Endodermal cell (in vitro differentiated cells): ENCODE results near the gene ABLIM1. TPM values are rescaled to one million over a fixed set of nuclear protein-coding genes. Genes with fewer than 3 reads are reported as not detected.

Source experiments
- DNase-seq: peaks from one replicate; pipeline ENCODE4 v3.0.0-alpha.2; 2017
- H3K27ac ChIP-seq: 2 replicates; pipeline ENCODE4 v1.5.1; 2013; ENCODE audit warnings: mild to moderate bottlenecking, low read depth, low read length, moderate library complexity
- H3K27me3 ChIP-seq: 2 replicates; pipeline ENCODE4 v1.6.1; 2013; ENCODE audit warnings: mild to moderate bottlenecking, low read length, moderate library complexity; ENCODE audit not compliant: insufficient read depth, control insufficient read depth, poor library complexity, severe bottlenecking
- H3K36me3 ChIP-seq: 2 replicates; pipeline ENCODE4 v1.7.0; 2013; ENCODE audit warnings: mild to moderate bottlenecking, low read length, moderate library complexity; ENCODE audit not compliant: control insufficient read depth, insufficient read depth
- H3K4me1 ChIP-seq: one replicate; pipeline ENCODE4 v1.7.0; 2013; ENCODE audit warnings: low read length; ENCODE audit not compliant: control insufficient read depth, insufficient read depth
- H3K4me3 ChIP-seq: 2 replicates; pipeline ENCODE4 v1.5.1; 2013; ENCODE audit warnings: mild to moderate bottlenecking, low read length, moderate library complexity
- H3K9ac ChIP-seq: 2 replicates; pipeline ENCODE4 v1.6.1; 2013; ENCODE audit warnings: mild to moderate bottlenecking, low read length, moderate library complexity; ENCODE audit not compliant: poor library complexity, severe bottlenecking; ENCODE audit errors: extremely low read depth
- H3K9me3 ChIP-seq: 2 replicates; pipeline ENCODE4 v1.6.1; 2013; ENCODE audit warnings: mild to moderate bottlenecking, low read length, moderate library complexity; ENCODE audit not compliant: control insufficient read depth
- H3K27ac Mint-ChIP-seq: 2 replicates; pipeline ENCODE4 v1.8.0; 2020; ENCODE audit warnings: mixed read lengths
- H3K27me3 Mint-ChIP-seq: 2 replicates; pipeline ENCODE4 v1.8.0; 2021; ENCODE audit warnings: mild to moderate bottlenecking, mixed read lengths; ENCODE audit not compliant: insufficient read depth
- H3K36me3 Mint-ChIP-seq: 2 replicates; pipeline ENCODE4 v1.8.0; 2020; ENCODE audit warnings: low read depth, mixed read lengths
- H3K4me1 Mint-ChIP-seq: 2 replicates; pipeline ENCODE4 v1.8.0; 2020; ENCODE audit warnings: mixed read lengths
- H3K4me3 Mint-ChIP-seq: 2 replicates; pipeline ENCODE4 v1.8.0; 2020; ENCODE audit warnings: mild to moderate bottlenecking, moderate library complexity, mixed read lengths
- H3K9me3 Mint-ChIP-seq: 2 replicates; pipeline ENCODE4 v1.8.0; 2020; ENCODE audit warnings: mild to moderate bottlenecking, mixed read lengths
- WGBS, 2 experiments: methylation state at CpG; one replicate each; pipeline versions ENCODE4 v1.1.5 to v1.1.7; 2013; ENCODE audit warnings: missing lambda C conversion rate in 2 of 2, mixed read lengths in 1 of 2; ENCODE audit not compliant: insufficient coverage in 1 of 2, insufficient read length in 1 of 2; 5-methylcytosine and 5-hydroxymethylcytosine counted together
- total RNA-seq, 2 donors: library from RNA; stranded (reverse); fragmentation: NEBNext Ultra II Directional in 1 of 2; extraction: Animal tissue kit (Norgen Biotek cat#: 25700) in 1 of 2; gene quantifications; 2 replicates in 1 of 2; 3 replicates in 1 of 2; pipeline ENCODE4 v1.2.1, GENCODE V29; 2021
- TF ChIP-seq, protein P1 (sequence below): fragments of 200-600 bp; sonication (generic); conservative IDR thresholded peaks from 2 replicates; pipeline ENCODE4 v1.5.0; 2021; ENCODE audit warnings: antibody characterized with exemption, mild to moderate bottlenecking

ABLIM1 gene
- total RNA-seq, 2 donors from 2014 or later: 39.3 to 49.3 TPM

DNA sequence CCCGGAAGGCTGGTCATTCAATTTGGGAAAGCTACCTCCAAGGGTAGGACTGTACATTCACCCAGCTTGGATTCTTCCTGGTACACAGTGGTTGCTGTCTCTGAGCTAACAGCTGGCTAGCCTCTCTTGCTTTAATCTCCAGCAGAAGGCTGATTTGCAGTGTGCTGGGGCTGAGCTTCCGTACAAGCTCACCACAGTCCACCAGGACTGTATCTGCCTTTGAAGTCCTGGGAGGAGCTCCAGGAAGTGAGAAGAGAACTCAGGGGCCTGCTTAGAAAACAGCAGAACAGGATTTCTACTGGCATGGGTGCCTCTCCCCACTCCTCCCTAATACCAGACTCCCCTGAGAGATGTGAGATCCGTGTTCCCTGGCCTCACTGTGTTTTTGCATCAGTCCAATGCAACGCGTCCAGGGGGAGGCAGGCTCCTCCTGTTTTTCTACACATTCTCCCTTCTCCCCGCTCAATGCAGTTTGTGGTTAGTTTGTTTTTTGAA is 260.4 kb downstream of the ABLIM1 start:
- Mint-ChIP-seq H3K4me3 (no peak overlapping the region), H3K9me3 (no peaks in the 10 kb centered on the region), H3K27ac (no peak overlapping the region), H3K27me3 (peaks cover 52% of the 10 kb centered on the region), H3K36me3 (no peaks in the 10 kb centered on the region), H3K4me1 (peaks cover 6% of the 10 kb centered on the region)
- H3K9ac ChIP-seq: no peak overlapping the region
- no peak overlapping the region for H3K4me3 ChIP-seq
- H3K27ac ChIP-seq: no peak overlapping the region
- no peaks in the 10 kb centered on the region for H3K9me3 ChIP-seq
- H3K27me3 ChIP-seq: peaks cover 50% of the 10 kb centered on the region
- 78 to 86% methylated on average over 1 to 6 of the region's 6 CpGs for WGBS, 2 experiments
- H3K4me1 ChIP-seq: no peaks in the 10 kb centered on the region
- no peaks in the 10 kb centered on the region for H3K36me3 ChIP-seq
- no peak for DNase-seq
- TF ChIP-seq, protein P1, sequence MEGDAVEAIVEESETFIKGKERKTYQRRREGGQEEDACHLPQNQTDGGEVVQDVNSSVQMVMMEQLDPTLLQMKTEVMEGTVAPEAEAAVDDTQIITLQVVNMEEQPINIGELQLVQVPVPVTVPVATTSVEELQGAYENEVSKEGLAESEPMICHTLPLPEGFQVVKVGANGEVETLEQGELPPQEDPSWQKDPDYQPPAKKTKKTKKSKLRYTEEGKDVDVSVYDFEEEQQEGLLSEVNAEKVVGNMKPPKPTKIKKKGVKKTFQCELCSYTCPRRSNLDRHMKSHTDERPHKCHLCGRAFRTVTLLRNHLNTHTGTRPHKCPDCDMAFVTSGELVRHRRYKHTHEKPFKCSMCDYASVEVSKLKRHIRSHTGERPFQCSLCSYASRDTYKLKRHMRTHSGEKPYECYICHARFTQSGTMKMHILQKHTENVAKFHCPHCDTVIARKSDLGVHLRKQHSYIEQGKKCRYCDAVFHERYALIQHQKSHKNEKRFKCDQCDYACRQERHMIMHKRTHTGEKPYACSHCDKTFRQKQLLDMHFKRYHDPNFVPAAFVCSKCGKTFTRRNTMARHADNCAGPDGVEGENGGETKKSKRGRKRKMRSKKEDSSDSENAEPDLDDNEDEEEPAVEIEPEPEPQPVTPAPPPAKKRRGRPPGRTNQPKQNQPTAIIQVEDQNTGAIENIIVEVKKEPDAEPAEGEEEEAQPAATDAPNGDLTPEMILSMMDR: no peak

DNA sequence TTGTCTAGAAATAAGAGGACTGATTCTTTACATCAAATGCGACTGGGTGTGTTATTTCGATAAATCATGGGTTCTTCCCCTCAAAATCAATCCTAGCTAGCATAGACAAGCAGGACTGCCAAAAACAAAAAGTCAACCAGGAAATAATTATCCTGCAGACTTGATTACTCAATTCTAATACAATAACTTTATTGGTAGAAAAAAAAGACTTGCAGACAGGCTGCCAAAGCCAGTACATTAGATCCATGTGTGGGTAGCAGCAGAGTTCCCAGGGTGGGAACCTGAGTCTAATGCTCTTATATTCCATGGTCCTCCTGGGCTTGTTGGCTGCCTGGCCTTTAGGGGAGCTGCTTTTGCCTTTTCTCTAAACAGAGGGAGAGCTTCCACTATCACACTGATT is 261.6 kb downstream of the ABLIM1 start:
- no peak for DNase-seq
- TF ChIP-seq, protein P1: no peak
- H3K4me3 ChIP-seq: no peak overlapping the region
- 90 to 100% methylated on average over 2 of the region's 2 CpGs for WGBS, 2 experiments
- no peak overlapping the region for H3K27ac ChIP-seq
- H3K9ac ChIP-seq: no peak overlapping the region
- Mint-ChIP-seq H3K9me3 (no peaks in the 10 kb centered on the region), H3K4me3 (no peak overlapping the region), H3K36me3 (no peaks in the 10 kb centered on the region), H3K4me1 (peaks cover 5% of the 10 kb centered on the region), H3K27ac (no peak overlapping the region), H3K27me3 (peaks cover 40% of the 10 kb centered on the region)
- no peaks in the 10 kb centered on the region for H3K9me3 ChIP-seq
- H3K27me3 ChIP-seq: peaks cover 37% of the 10 kb centered on the region
- no peaks in the 10 kb centered on the region for H3K4me1 ChIP-seq
- H3K36me3 ChIP-seq: no peaks in the 10 kb centered on the region

- H3K27me3 Mint-ChIP-seq: peaks cover 32% of the 10 kb centered on the region
- H3K27ac Mint-ChIP-seq: no peak overlapping the region
- H3K4me1 Mint-ChIP-seq: peaks cover 5% of the 10 kb centered on the region
- no peak overlapping the region for H3K4me3 Mint-ChIP-seq
- TF ChIP-seq, protein P1: no peak
- no peak for DNase-seq
- H3K36me3 Mint-ChIP-seq: no peaks in the 10 kb centered on the region
- no peak overlapping the region for H3K9ac ChIP-seq
- no peak overlapping the region for H3K4me3 ChIP-seq
- H3K9me3 ChIP-seq: no peaks in the 10 kb centered on the region
- H3K27ac ChIP-seq: no peak overlapping the region
- H3K9me3 Mint-ChIP-seq: no peaks in the 10 kb centered on the region
- no peaks in the 10 kb centered on the region for H3K4me1 ChIP-seq
- peaks cover 28% of the 10 kb centered on the region for H3K27me3 ChIP-seq
- H3K36me3 ChIP-seq: no peaks in the 10 kb centered on the region
- 90 to 100% methylated on average over 1 to 6 of the region's 6 CpGs for WGBS, 2 experiments
Observed at GRCh38 chr10:114395366-114396022, 262.6 kb downstream of the ABLIM1 start.
